ENCODE measurements around the gene N4BP2L2.
"Not testable (repeated sequence)": the region's sequence is repeated elsewhere in the genome, so short reads cannot be mapped to it uniquely, and the experiment has no call there.

The N4BP2L2 gene

GRCh38 chr13:32560842-32561241 lies 22.2 kb upstream of the N4BP2L2 start:
- not testable (repeated sequence) for H3K4me1 ChIP-seq (ENCODE audit: control insufficient read depth, insufficient read depth, low read length); H3K4me3 ChIP-seq (ENCODE audit: low read length); DNase-seq (ENCODE audit: low read depth, low spot score); H3K27ac ChIP-seq (ENCODE audit: low read length); H3K9me3 ChIP-seq (ENCODE audit: control insufficient read depth, insufficient read depth, low read length); H3K27me3 ChIP-seq (ENCODE audit: control insufficient read depth, insufficient read depth, low read length); H3K36me3 ChIP-seq (ENCODE audit: control insufficient read depth, insufficient read depth, low read length)
- WGBS (ENCODE audit: insufficient coverage, insufficient read length), result no CpG with 5 or more reads among the region's 1 CpG

DNA sequence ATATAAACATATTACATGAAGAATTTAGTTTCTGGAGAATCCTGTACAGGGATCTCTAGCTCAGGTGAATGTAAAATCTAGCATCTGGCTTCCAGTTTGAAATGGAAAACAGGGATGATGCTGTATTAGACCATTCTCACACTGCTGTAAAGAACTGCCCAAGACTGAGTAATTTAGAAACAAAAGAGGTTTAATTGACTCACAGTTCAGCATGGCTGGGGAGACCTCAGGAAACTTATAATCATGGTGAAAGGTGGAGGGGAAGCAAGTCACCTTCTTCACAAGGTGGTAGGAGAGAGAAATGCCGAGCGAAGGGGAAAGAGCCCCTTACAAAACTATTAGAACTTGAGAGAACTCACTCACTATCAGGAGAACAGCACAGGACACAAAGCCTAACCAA lies 17.0 kb upstream of the N4BP2L2 start:
- Histone ChIP-seq H3K9me3 (ENCODE audit: control insufficient read depth, insufficient read depth, low read length) (no peaks in the 10 kb centered on the region), H3K4me1 (ENCODE audit: control insufficient read depth, insufficient read depth, low read length) (no peaks in the 10 kb centered on the region), H3K36me3 (ENCODE audit: control insufficient read depth, insufficient read depth, low read length) (no peaks in the 10 kb centered on the region), H3K27me3 (ENCODE audit: control insufficient read depth, insufficient read depth, low read length) (no peaks in the 10 kb centered on the region), H3K27ac (ENCODE audit: low read length) (no peak overlapping the region), H3K4me3 (ENCODE audit: low read length) (no peak overlapping the region)
- DNase-seq (ENCODE audit: low read depth, low spot score), result no peak
- WGBS (ENCODE audit: insufficient coverage, insufficient read length), result no CpG with 5 or more reads among the region's 2 CpGs

DNA sequence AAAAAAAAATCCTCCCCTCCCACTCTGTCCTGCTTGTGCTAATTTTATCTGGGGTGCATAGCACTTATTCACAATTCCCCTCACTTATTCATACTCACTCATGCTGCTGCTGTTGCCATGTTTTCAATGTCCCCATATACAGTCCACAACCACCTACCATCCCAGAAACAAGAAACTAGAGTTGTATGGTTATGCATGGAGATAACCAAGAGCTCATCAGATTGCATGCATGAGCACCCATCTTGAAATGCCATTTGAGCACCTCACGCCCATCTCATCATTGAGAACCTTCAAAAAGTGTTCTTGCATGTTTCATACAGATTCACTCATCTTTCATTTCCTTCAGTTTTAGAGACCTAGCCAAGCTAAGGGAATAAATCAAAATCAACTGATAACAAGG lies 15.1 kb upstream of the N4BP2L2 start:
- DNase-seq (ENCODE audit: low read depth, low spot score), result no peak
- Histone ChIP-seq H3K4me3 (ENCODE audit: low read length) (no peak overlapping the region), H3K4me1 (ENCODE audit: control insufficient read depth, insufficient read depth, low read length) (no peaks in the 10 kb centered on the region), H3K27me3 (ENCODE audit: control insufficient read depth, insufficient read depth, low read length) (no peaks in the 10 kb centered on the region), H3K36me3 (ENCODE audit: control insufficient read depth, insufficient read depth, low read length) (no peaks in the 10 kb centered on the region), H3K27ac (ENCODE audit: low read length) (no peak overlapping the region), H3K9me3 (ENCODE audit: control insufficient read depth, insufficient read depth, low read length) (no peaks in the 10 kb centered on the region)
- no CpG with 5 or more reads among the region's 1 CpG for WGBS (ENCODE audit: insufficient coverage, insufficient read length)

- no peak overlapping the region for H3K4me3 ChIP-seq (ENCODE audit: low read length)
- no peaks in the 10 kb centered on the region for H3K27me3 ChIP-seq (ENCODE audit: control insufficient read depth, insufficient read depth, low read length)
- H3K4me1 ChIP-seq (ENCODE audit: control insufficient read depth, insufficient read depth, low read length), result no peaks in the 10 kb centered on the region
- WGBS (ENCODE audit: insufficient coverage, insufficient read length), result no CpG with 5 or more reads among the region's 3 CpGs
- H3K27ac ChIP-seq (ENCODE audit: low read length), result no peak overlapping the region
- DNase-seq (ENCODE audit: low read depth, low spot score), result no peak
- no peaks in the 10 kb centered on the region for H3K36me3 ChIP-seq (ENCODE audit: control insufficient read depth, insufficient read depth, low read length)
- H3K9me3 ChIP-seq (ENCODE audit: control insufficient read depth, insufficient read depth, low read length), result no peaks in the 10 kb centered on the region
These were observed 11.2 kb upstream of the N4BP2L2 start for GRCh38 chr13:32549788-32550187.

GRCh38 chr13:32548837-32549236 lies 10.2 kb upstream of the N4BP2L2 start:
- Histone ChIP-seq H3K27me3 (ENCODE audit: control insufficient read depth, insufficient read depth, low read length) (no peaks in the 10 kb centered on the region), H3K9me3 (ENCODE audit: control insufficient read depth, insufficient read depth, low read length) (no peaks in the 10 kb centered on the region), H3K4me1 (ENCODE audit: control insufficient read depth, insufficient read depth, low read length) (no peaks in the 10 kb centered on the region), H3K4me3 (ENCODE audit: low read length) (no peak overlapping the region), H3K27ac (ENCODE audit: low read length) (no peak overlapping the region), H3K36me3 (ENCODE audit: control insufficient read depth, insufficient read depth, low read length) (no peaks in the 10 kb centered on the region)
- no CpG with 5 or more reads among the region's 2 CpGs for WGBS (ENCODE audit: insufficient coverage, insufficient read length)
- DNase-seq (ENCODE audit: low read depth, low spot score), result no peak

DNA sequence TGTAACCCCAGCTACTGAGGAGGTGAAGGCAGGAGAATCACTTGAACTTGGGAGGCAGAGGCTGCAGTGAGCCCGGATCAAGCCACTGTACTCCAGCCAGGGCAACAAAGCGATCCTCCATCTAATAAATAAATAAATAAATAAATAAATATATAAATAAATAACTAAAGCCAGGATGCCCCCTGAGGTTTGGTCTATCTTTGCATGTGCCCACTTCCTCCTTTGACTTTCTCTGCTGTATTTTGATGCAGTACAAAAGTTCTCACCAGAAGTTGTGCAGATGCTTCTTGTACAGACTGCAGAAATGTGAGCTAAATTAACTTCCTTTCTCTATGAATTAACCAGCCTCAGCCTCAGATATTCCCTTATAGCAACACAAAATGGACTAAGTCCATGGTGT lies 6.5 kb upstream of the N4BP2L2 start:
- no peaks in the 10 kb centered on the region for H3K9me3 ChIP-seq (ENCODE audit: control insufficient read depth, insufficient read depth, low read length)
- no peak for DNase-seq (ENCODE audit: low read depth, low spot score)
- H3K27me3 ChIP-seq (ENCODE audit: control insufficient read depth, insufficient read depth, low read length), result no peaks in the 10 kb centered on the region
- H3K36me3 ChIP-seq (ENCODE audit: control insufficient read depth, insufficient read depth, low read length), result no peaks in the 10 kb centered on the region
- WGBS (ENCODE audit: insufficient coverage, insufficient read length), result no CpG with 5 or more reads among the region's 2 CpGs
- H3K4me1 ChIP-seq (ENCODE audit: control insufficient read depth, insufficient read depth, low read length), result no peaks in the 10 kb centered on the region
- no peak overlapping the region for H3K4me3 ChIP-seq (ENCODE audit: low read length)
- H3K27ac ChIP-seq (ENCODE audit: low read length), result no peak overlapping the region

GRCh38 chr13:32542221-32542620 lies 3.6 kb upstream of the N4BP2L2 start:
- WGBS (ENCODE audit: insufficient coverage, insufficient read length), result no CpG with 5 or more reads among the region's 2 CpGs
- no peak for DNase-seq (ENCODE audit: low read depth, low spot score)

DNA sequence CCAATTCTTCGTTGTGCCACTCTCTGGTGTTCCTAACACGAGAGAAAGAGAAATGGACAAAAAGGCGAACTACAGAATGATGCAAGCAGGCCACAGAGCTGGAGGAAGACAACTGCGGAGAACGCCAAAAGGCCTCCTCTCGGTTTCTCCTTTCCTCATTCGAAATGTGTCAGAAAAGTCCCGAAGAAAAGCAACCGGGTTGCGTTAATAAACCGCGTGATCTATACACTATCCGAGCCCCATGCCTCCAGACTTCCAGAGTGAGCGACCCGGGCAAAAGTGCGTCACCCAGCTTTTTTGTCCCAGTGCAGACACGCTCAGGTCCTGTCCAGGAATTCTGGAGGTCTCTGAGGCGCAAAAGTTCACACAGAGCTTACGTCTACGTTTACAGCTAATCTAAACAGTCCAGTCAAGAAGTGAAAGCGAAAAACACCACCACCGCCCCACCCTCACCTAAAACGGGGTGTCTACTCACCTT lies 413 bp downstream of the N4BP2L2 start:
- Histone ChIP-seq H3K27ac (ENCODE audit: low read length) (no peak overlapping the region), H3K36me3 (ENCODE audit: control insufficient read depth, insufficient read depth, low read length) (no peaks in the 10 kb centered on the region; the same call in 1 of the 2 replicates), H3K4me3 (ENCODE audit: low read length) (peak overlapping the region; percentile 97), H3K4me1 (ENCODE audit: control insufficient read depth, insufficient read depth, low read length) (no peaks in the 10 kb centered on the region), H3K27me3 (ENCODE audit: control insufficient read depth, insufficient read depth, low read length) (no peaks in the 10 kb centered on the region), H3K9me3 (ENCODE audit: control insufficient read depth, insufficient read depth, low read length) (no peaks in the 10 kb centered on the region)
- no CpG with 5 or more reads among the region's 23 CpGs for WGBS (ENCODE audit: insufficient coverage, insufficient read length)
- DNase-seq (ENCODE audit: low read depth, low spot score), result no peak

More at GRCh38 chr13:32542221-32542620, 3.6 kb upstream of the N4BP2L2 start:
- H3K9me3 ChIP-seq (ENCODE audit: control insufficient read depth, insufficient read depth, low read length), result no peaks in the 10 kb centered on the region
- H3K27ac ChIP-seq (ENCODE audit: low read length), result no peak overlapping the region
- no peaks in the 10 kb centered on the region for H3K36me3 ChIP-seq (ENCODE audit: control insufficient read depth, insufficient read depth, low read length)
- H3K27me3 ChIP-seq (ENCODE audit: control insufficient read depth, insufficient read depth, low read length), result no peaks in the 10 kb centered on the region
- H3K4me3 ChIP-seq (ENCODE audit: low read length), result no peak overlapping the region
- H3K4me1 ChIP-seq (ENCODE audit: control insufficient read depth, insufficient read depth, low read length), result no peaks in the 10 kb centered on the region

DNA sequence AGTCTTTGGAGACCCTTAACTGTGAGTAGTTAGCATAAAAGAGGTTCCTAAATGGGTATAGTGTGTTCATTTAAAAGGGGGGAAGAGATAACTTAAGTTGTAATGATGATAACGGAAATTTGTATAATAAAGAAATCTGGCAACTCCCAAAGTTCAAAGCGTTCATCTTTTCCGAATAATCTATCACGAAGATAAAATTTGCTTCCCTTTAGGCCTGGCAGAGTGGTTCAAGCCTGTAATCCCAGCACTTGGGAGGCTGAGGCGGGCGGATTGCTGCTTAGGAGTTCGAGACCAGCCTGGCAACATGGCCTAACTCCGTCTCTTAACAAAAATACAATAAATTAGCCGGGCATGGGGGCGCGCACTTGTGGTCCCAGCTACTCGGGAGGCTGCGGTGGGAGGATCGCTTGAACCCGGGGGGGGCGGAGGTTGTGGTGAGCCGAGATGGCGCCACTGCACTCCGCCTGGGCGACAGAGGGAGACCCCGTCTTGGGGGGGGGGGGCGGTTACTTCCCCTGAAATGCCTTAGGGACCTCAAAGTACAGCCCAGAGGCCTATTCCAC lies 934 bp downstream of the N4BP2L2 start:
- no peaks in the 10 kb centered on the region for H3K9me3 ChIP-seq (ENCODE audit: control insufficient read depth, insufficient read depth, low read length)
- no peak overlapping the region for H3K27ac ChIP-seq (ENCODE audit: low read length)
- H3K36me3 ChIP-seq (ENCODE audit: control insufficient read depth, insufficient read depth, low read length), result no peaks in the 10 kb centered on the region; the same call in 1 of the 2 replicates
- peak overlapping the region; percentile 97; the same call in 1 of the 2 replicates for H3K4me3 ChIP-seq (ENCODE audit: low read length)
- no peaks in the 10 kb centered on the region for H3K4me1 ChIP-seq (ENCODE audit: control insufficient read depth, insufficient read depth, low read length)
- 100% methylated on average over 1 of the region's 22 CpGs for WGBS (ENCODE audit: insufficient coverage, insufficient read length)
- no peaks in the 10 kb centered on the region for H3K27me3 ChIP-seq (ENCODE audit: control insufficient read depth, insufficient read depth, low read length)
- DNase-seq (ENCODE audit: low read depth, low spot score), result no peak

DNA sequence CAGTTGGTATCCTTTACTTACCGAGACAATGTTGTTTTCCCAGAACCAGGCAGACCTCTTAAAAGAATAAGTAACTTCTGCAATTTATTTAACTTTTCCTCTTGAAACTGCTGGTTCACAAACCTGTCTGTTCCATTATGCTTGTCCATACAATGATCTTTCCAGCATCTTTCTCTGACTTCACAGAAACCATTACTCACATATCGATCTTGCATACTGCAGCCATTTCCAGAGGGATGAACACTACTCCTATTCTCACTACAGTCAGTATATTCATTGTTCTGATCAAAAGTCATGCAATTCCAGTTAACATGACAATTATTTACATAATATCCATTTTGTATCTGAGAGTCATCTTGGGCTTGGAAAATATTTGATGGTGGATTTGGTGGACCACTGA lies 2.8 kb downstream of the N4BP2L2 start:
- no peak overlapping the region for H3K27ac ChIP-seq (ENCODE audit: low read length)
- no peaks in the 10 kb centered on the region; the same call in 1 of the 2 replicates for H3K36me3 ChIP-seq (ENCODE audit: control insufficient read depth, insufficient read depth, low read length)
- WGBS (ENCODE audit: insufficient coverage, insufficient read length), result no CpG with 5 or more reads among the region's 2 CpGs
- no peak overlapping the region for H3K4me3 ChIP-seq (ENCODE audit: low read length)
- H3K4me1 ChIP-seq (ENCODE audit: control insufficient read depth, insufficient read depth, low read length), result no peaks in the 10 kb centered on the region
- no peaks in the 10 kb centered on the region for H3K9me3 ChIP-seq (ENCODE audit: control insufficient read depth, insufficient read depth, low read length)
- H3K27me3 ChIP-seq (ENCODE audit: control insufficient read depth, insufficient read depth, low read length), result no peaks in the 10 kb centered on the region
- no peak for DNase-seq (ENCODE audit: low read depth, low spot score)

GRCh38 chr13:32535115-32535514 lies 3.5 kb downstream of the N4BP2L2 start:
- no peak overlapping the region for H3K27ac ChIP-seq (ENCODE audit: low read length)
- no peaks in the 10 kb centered on the region for H3K9me3 ChIP-seq (ENCODE audit: control insufficient read depth, insufficient read depth, low read length)
- no CpG with 5 or more reads among the region's 1 CpG for WGBS (ENCODE audit: insufficient coverage, insufficient read length)
- no peak overlapping the region for H3K4me3 ChIP-seq (ENCODE audit: low read length)
- no peaks in the 10 kb centered on the region; the same call in 1 of the 2 replicates for H3K36me3 ChIP-seq (ENCODE audit: control insufficient read depth, insufficient read depth, low read length)
- H3K27me3 ChIP-seq (ENCODE audit: control insufficient read depth, insufficient read depth, low read length), result no peaks in the 10 kb centered on the region
- DNase-seq (ENCODE audit: low read depth, low spot score), result no peak
- no peaks in the 10 kb centered on the region for H3K4me1 ChIP-seq (ENCODE audit: control insufficient read depth, insufficient read depth, low read length)

Data from iPS DF 6.9 (cell line).